ENCODE measurements around the gene MAP4K3. TPM values are rescaled to one million over a fixed set of nuclear protein-coding genes. Genes with fewer than 3 reads are reported as not detected.

Gene MAP4K3
- total and polyA plus RNA-seq, 2 of the 4 experiments (the other 2 are of a cell fraction), result 13.2 to 32.6 TPM

GRCh38 chr2:39379643-39380524 lies 57.2 kb downstream of the MAP4K3 start:
- no peak overlapping the region for H3K23ac ChIP-seq (ENCODE audit: low read depth, low read length)
- no peak overlapping the region for H3K18ac ChIP-seq (ENCODE audit: low read depth, low read length)
- no peak overlapping the region for H3K56ac ChIP-seq (ENCODE audit: extremely low read depth, insufficient read depth, low read length)
- ChIA-PET POLR2A (ENCODE audit: unreplicated experiment) (no interaction called here), CTCF (interaction anchor here (0.6 to 1.2 kb wide), 6 partner anchors 18 to 712 kb away, joined by 3 to 4 read pairs (median 3); no protein-coding TSS in a partner anchor)
- no peak overlapping the region for H4K8ac ChIP-seq (ENCODE audit: low read depth in 2 of 2, low read length in 2 of 2)
- peaks cover 30 to 65% of the 10 kb centered on the region in 2 experiments for H3K79me1 ChIP-seq (ENCODE audit: low read depth in 1 of 2, low read length in 2 of 2)
- no peak overlapping the region for H2AFZ ChIP-seq (replicated peaks; ENCODE audit: low read length, poor library complexity)
- no peak overlapping the region for H4K5ac ChIP-seq (ENCODE audit: low read depth, low read length)
- in situ Hi-C loops (cut with MboI; ENCODE audit: low sequenced_read_pairs), result no loop called here
- intact Hi-C loops (cut with micrococcal nuclease), result loop anchor here (1.0 to 2.0 kb wide), 2 partner anchors 57 to 317 kb away; partner anchors contain the start of gene MAP4K3
- H2BK15ac ChIP-seq (ENCODE audit: low read depth, low read length), result 0 out of 3 replicates have a peak overlapping the region, but pooled peaks have one; percentile 34
- no peak overlapping the region for H4K91ac ChIP-seq (ENCODE audit: insufficient read depth, low read depth, low read length)
- peaks cover 10% of the 10 kb centered on the region for H3K4me1 ChIP-seq (ENCODE audit: control insufficient read depth, insufficient read depth, low read length)
- ATAC-seq (ENCODE audit: low read depth) (peak; percentile 76), DNase-seq (peak; percentile 68)
- H2AK9ac ChIP-seq (replicated peaks; ENCODE audit: low read depth, low read length, poor library complexity), result no peak overlapping the region
- H2BK5ac ChIP-seq (ENCODE audit: low read depth, low read length, poor library complexity, severe bottlenecking), result peak overlapping the region; percentile 11
- peaks cover 3% of the 10 kb centered on the region; the same call in 1 of the 2 replicates for H3K9me1 ChIP-seq (ENCODE audit: insufficient read depth, low read length)
- no TSS peak for BruUV-seq (replicated peaks)
- no peak overlapping the region for H3K4ac ChIP-seq (ENCODE audit: low read depth, low read length)
- no peak overlapping the region for H2AK5ac ChIP-seq (ENCODE audit: low read depth, low read length)
- no peak overlapping the region for H3K4me2 ChIP-seq (ENCODE audit: low read depth, low read length)
- H3K4me3 ChIP-seq (ENCODE audit: insufficient read depth, low read depth, low read length), result no peak overlapping the region
- no peak overlapping the region for H3K9ac ChIP-seq (ENCODE audit: low read depth, low read length)
- H3K27ac ChIP-seq (ENCODE audit: insufficient read depth, low read length), result no peak overlapping the region
- peaks cover 3% of the 10 kb centered on the region for H3K36me3 ChIP-seq (ENCODE audit: control insufficient read depth, insufficient read depth, low read length)
- dilution Hi-C loops (cut with HindIII; ENCODE audit: low sequenced_read_pairs, unreplicated experiment), result no loop called here
- peaks cover 36% of the 10 kb centered on the region; the same call in 1 of the 2 replicates for H4K20me1 ChIP-seq (ENCODE audit: insufficient read depth, low read length)
- H3K9me3 ChIP-seq (ENCODE audit: control insufficient read depth, insufficient read depth, low read length), result no peaks in the 10 kb centered on the region
- no peaks in the 10 kb centered on the region for H3K27me3 ChIP-seq (ENCODE audit: control insufficient read depth, insufficient read depth, low read length)
- no peak overlapping the region for H2BK20ac ChIP-seq (ENCODE audit: low read depth, low read length)
- 0 out of 2 replicates have a peak overlapping the region, but pooled peaks have one; percentile 31 for H3K14ac ChIP-seq (replicated peaks; ENCODE audit: low read depth, low read length)
- H2BK120ac ChIP-seq (ENCODE audit: low read depth, low read length), result no peak overlapping the region
- TF ChIP-seq CTCF (conservative IDR thresholded peaks at IDR 0.05; ENCODE audit: low read depth, low read length) (peak; percentile 63), MAFK (IDR thresholded peaks at IDR 0.05; ENCODE audit: low read depth, low read length) (no peak), RAD21 (IDR thresholded peaks at IDR 0.05; ENCODE audit: low read length) (peak; percentile 67), FOS (IDR thresholded peaks at IDR 0.05; ENCODE audit: low read depth, low read length) (no peak), BHLHE40 (IDR thresholded peaks at IDR 0.05; ENCODE audit: low read depth, low read length) (no peak), NFE2L2 (IDR thresholded peaks at IDR 0.05; ENCODE audit: low read depth, low read length) (no peak), SMC3 (IDR thresholded peaks at IDR 0.05; ENCODE audit: low read depth, low read length) (peak; percentile 75), CHD1 (IDR thresholded peaks at IDR 0.05; ENCODE audit: low read depth, low read length) (no peak), CEBPB (IDR thresholded peaks at IDR 0.05; ENCODE audit: low read depth, low read length) (no peak), MAZ (IDR thresholded peaks at IDR 0.05; ENCODE audit: borderline replicate concordance, low read depth, low read length) (no peak), MXI1 (IDR thresholded peaks at IDR 0.05; ENCODE audit: borderline replicate concordance, low read depth, low read length) (no peak), POLR2A (IDR thresholded peaks at IDR 0.05; ENCODE audit: low read depth, low read length) (no peak), RFX5 (IDR thresholded peaks at IDR 0.05; ENCODE audit: low read depth, low read length) (no peak), ELK1 (IDR thresholded peaks at IDR 0.05; ENCODE audit: borderline replicate concordance, low read depth, low read length) (no peak), USF2 (IDR thresholded peaks at IDR 0.05; ENCODE audit: low read depth, low read length) (no peak)

All from IMR-90 (cell line).